GM19035 (cell line): Measurements from ENCODE around the gene NQO2.

Experiments used
- ATAC-seq: cut with Tn5 transposase; IDR thresholded peaks from one replicate; pipeline ENCODE4 v1.9.1; 2021; ENCODE audit not compliant: unreplicated experiment

NQO2 gene

GRCh38 chr6:2999618-3000557, at the start of gene NQO2:
TSS of gene NQO2 (plus strand) at chr6:2999894. CDS start at chr6:3006553, 6,659 bp downstream.
- peak; percentile 69 for ATAC-seq

GRCh38 chr6:2950713-2951112, 49.0 kb upstream of the NQO2 start:
- no peak for ATAC-seq

- no peak for ATAC-seq
Measured at GRCh38 chr6:2951728-2952127, 48.0 kb upstream of the NQO2 start.

- peak; percentile 79 for ATAC-seq
Measured at GRCh38 chr6:2952557-2953095, 47.1 kb upstream of the NQO2 start.

GRCh38 chr6:2953098-2953497, 46.6 kb upstream of the NQO2 start:
- no peak for ATAC-seq

- no peak for ATAC-seq
Measured at GRCh38 chr6:2956930-2957685, 42.6 kb upstream of the NQO2 start.

GRCh38 chr6:2957696-2958330, 41.9 kb upstream of the NQO2 start:
- ATAC-seq, result no peak

GRCh38 chr6:2958331-2958711, 41.4 kb upstream of the NQO2 start:
- ATAC-seq, result no peak

- no peak for ATAC-seq
Measured at GRCh38 chr6:2958776-2959175, 40.9 kb upstream of the NQO2 start.

GRCh38 chr6:2959909-2960719, 39.6 kb upstream of the NQO2 start:
- no peak for ATAC-seq

GRCh38 chr6:2960935-2961334, 38.8 kb upstream of the NQO2 start:
- no peak for ATAC-seq

- no peak for ATAC-seq
Measured at GRCh38 chr6:2961506-2961905, 38.2 kb upstream of the NQO2 start.

GRCh38 chr6:2962004-2962403, 37.7 kb upstream of the NQO2 start:
- ATAC-seq, result no peak

GRCh38 chr6:2962636-2963035, 37.1 kb upstream of the NQO2 start:
- no peak for ATAC-seq

- no peak for ATAC-seq
Measured at GRCh38 chr6:2963756-2964155, 35.9 kb upstream of the NQO2 start.

- ATAC-seq, result no peak
Measured at GRCh38 chr6:2964793-2965505, 34.7 kb upstream of the NQO2 start.

- no peak for ATAC-seq
Measured at GRCh38 chr6:2966347-2966746, 33.3 kb upstream of the NQO2 start.

GRCh38 chr6:2967936-2968335, 31.8 kb upstream of the NQO2 start:
- ATAC-seq, result no peak

- no peak for ATAC-seq
Measured at GRCh38 chr6:2968600-2969135, 31.0 kb upstream of the NQO2 start.

- no peak for ATAC-seq
Measured at GRCh38 chr6:2969549-2969948, 30.1 kb upstream of the NQO2 start.
